OCI-LY3 (cell line): ENCODE data around the gene ALCAM.

Source experiments
- EZH2phosphoT487 ChIP-seq: fragments of 200-600 bp; shearing (Covaris generic); IDR thresholded peaks from 2 replicates; pipeline ENCODE4 v1.6.1; 2018; ENCODE audit warnings: antibody characterized with exemption, mixed run types, low read depth
- TF ChIP-seq, protein P1 (sequence below): fragments of 200-600, 300-600 bp; sonication (generic); IDR thresholded peaks from 2 replicates; pipeline ENCODE4 v1.5.1; 2014; ENCODE audit warnings: antibody characterized with exemption, low read length, low read depth

DNA sequence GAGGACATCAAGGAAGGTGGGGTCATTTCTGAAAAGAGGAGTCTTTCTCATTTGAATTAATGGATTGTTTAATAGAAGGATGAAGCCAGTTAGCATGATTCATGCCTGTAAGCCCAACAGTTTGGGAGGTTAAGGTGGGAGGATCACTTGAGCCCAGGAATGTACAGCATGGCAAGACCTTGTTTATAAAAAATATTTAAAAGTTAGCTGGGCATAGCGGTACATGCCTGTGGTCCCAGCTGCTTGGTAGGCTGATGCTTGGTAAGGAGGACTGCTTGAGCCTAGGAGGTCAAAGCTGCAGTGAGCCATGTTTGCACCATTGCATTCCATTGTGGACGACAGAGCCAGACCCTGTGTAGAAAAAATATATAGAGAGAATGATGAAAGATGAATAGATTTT lies 165.5 kb downstream of the ALCAM start:
- TF ChIP-seq, protein P1, sequence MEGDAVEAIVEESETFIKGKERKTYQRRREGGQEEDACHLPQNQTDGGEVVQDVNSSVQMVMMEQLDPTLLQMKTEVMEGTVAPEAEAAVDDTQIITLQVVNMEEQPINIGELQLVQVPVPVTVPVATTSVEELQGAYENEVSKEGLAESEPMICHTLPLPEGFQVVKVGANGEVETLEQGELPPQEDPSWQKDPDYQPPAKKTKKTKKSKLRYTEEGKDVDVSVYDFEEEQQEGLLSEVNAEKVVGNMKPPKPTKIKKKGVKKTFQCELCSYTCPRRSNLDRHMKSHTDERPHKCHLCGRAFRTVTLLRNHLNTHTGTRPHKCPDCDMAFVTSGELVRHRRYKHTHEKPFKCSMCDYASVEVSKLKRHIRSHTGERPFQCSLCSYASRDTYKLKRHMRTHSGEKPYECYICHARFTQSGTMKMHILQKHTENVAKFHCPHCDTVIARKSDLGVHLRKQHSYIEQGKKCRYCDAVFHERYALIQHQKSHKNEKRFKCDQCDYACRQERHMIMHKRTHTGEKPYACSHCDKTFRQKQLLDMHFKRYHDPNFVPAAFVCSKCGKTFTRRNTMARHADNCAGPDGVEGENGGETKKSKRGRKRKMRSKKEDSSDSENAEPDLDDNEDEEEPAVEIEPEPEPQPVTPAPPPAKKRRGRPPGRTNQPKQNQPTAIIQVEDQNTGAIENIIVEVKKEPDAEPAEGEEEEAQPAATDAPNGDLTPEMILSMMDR, result no peak
- no peak for TF ChIP-seq EZH2phosphoT487
